Upper lobe of right lung (tissue), 1 donor: ENCODE measurements around the gene CLP1. TPM values are rescaled to one million over a fixed set of nuclear protein-coding genes. Genes with fewer than 3 reads are reported as not detected.

ENCODE experiments used
- ATAC-seq: fragments of 200-7000 bp; cut with Tn5 transposase; one replicate; pipeline ENCODE4 v1.9.1; 2020; ENCODE audit warnings: mild to moderate bottlenecking, moderate library complexity
- DNase-seq: peaks from one replicate; pipeline ENCODE4 v3.0.0-alpha.2; 2020
- H3K27ac ChIP-seq: fragments of 200-600 bp; one replicate; pipeline ENCODE4 v1.8.0; 2022
- H3K27me3 ChIP-seq: fragments of 200-600 bp; one replicate; pipeline ENCODE4 v1.8.0; 2022; ENCODE audit warnings: mild to moderate bottlenecking
- H3K36me3 ChIP-seq: fragments of 200-600 bp; one replicate; pipeline ENCODE4 v1.8.0; 2022
- H3K4me1 ChIP-seq: fragments of 200-600 bp; one replicate; pipeline ENCODE4 v1.8.0; 2022
- H3K4me3 ChIP-seq: fragments of 200-600 bp; one replicate; pipeline ENCODE4 v1.8.0; 2022; ENCODE audit warnings: mild to moderate bottlenecking
- H3K9me3 ChIP-seq: fragments of 200-600 bp; one replicate; pipeline ENCODE4 v1.8.0; 2022
- intact Hi-C: fragments of 100-400 bp; cut with DNase I; formaldehyde crosslinking; loops from one replicate; pipeline ENCODE4 v1.11.0; 2022
- total RNA-seq: library from RNA; stranded (reverse); fragmentation: NEBNext Ultra II Directional; extraction: Animal tissue kit (Norgen Biotek cat#: 25700); gene quantifications from one replicate; pipeline ENCODE4 v1.2.1, GENCODE V29; 2021
- TF ChIP-seq, protein P1 (sequence below): fragments of 200-600 bp; IDR thresholded peaks from one replicate; pipeline ENCODE4 v1.8.0; 2022; ENCODE audit warnings: antibody characterized with exemption
- donor health status: DM: no; HTN: yes; CAD: no; lungs with severe emphysema.

The CLP1 gene
- total RNA-seq, 1 donor from 2014 or later, result 11.7 TPM

DNA sequence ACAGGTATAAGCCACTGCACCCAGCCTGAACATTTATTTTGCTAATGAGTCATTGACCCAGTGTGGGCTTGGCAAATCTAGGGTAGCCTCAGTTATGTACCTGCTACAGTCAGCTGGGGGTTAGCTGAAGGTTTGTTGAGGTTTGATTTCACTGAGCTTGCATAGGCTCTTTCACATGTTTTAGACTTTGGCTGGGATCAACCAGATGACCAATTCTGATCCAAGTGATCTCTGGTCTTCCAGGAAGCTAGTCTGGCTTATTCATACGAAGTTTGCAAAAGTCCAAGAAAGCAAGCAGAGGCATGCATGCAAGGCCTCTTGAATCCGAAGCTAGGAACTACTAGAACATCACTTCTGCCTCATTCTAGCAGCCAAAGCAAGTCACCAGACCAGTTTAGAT, 39.1 kb upstream of the CLP1 start:
- H3K27me3 ChIP-seq, result no peaks in the 10 kb centered on the region
- H3K4me3 ChIP-seq, result no peak overlapping the region
- no peak for DNase-seq
- TF ChIP-seq, protein P1, sequence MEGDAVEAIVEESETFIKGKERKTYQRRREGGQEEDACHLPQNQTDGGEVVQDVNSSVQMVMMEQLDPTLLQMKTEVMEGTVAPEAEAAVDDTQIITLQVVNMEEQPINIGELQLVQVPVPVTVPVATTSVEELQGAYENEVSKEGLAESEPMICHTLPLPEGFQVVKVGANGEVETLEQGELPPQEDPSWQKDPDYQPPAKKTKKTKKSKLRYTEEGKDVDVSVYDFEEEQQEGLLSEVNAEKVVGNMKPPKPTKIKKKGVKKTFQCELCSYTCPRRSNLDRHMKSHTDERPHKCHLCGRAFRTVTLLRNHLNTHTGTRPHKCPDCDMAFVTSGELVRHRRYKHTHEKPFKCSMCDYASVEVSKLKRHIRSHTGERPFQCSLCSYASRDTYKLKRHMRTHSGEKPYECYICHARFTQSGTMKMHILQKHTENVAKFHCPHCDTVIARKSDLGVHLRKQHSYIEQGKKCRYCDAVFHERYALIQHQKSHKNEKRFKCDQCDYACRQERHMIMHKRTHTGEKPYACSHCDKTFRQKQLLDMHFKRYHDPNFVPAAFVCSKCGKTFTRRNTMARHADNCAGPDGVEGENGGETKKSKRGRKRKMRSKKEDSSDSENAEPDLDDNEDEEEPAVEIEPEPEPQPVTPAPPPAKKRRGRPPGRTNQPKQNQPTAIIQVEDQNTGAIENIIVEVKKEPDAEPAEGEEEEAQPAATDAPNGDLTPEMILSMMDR, result no peak
- H3K4me1 ChIP-seq, result no peaks in the 10 kb centered on the region
- H3K9me3 ChIP-seq, result no peaks in the 10 kb centered on the region
- intact Hi-C loops, result no loop called here
- no peak overlapping the region for H3K27ac ChIP-seq
- no peak for ATAC-seq
- H3K36me3 ChIP-seq, result peaks cover 34% of the 10 kb centered on the region

DNA sequence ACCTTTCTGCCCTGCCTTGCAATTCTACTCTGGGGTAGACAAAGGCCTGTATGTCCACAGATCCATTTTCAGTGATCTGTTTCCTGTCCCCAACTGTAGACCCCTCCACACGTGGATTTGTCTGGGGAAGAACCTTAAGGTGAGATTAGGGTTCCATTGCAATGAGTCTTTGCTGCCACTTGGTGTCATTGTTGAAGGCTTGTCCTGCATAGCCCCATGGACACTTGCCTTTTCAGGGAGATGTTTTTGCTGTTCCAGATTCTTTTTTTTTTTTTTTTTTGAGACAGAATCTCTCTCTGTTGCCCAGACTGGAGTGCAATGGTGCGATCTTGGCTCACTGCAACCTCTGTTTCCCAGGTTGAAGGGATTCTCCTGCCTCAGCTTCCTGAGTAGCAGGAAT, 38.2 kb upstream of the CLP1 start:
- TF ChIP-seq, protein P1, result no peak
- H3K9me3 ChIP-seq, result no peaks in the 10 kb centered on the region
- ATAC-seq (no peak), DNase-seq (no peak)
- no peak overlapping the region for H3K27ac ChIP-seq
- H3K36me3 ChIP-seq, result peaks cover 25% of the 10 kb centered on the region
- no peaks in the 10 kb centered on the region for H3K27me3 ChIP-seq
- intact Hi-C loops, result no loop called here
- no peak overlapping the region for H3K4me3 ChIP-seq
- H3K4me1 ChIP-seq, result no peaks in the 10 kb centered on the region

DNA sequence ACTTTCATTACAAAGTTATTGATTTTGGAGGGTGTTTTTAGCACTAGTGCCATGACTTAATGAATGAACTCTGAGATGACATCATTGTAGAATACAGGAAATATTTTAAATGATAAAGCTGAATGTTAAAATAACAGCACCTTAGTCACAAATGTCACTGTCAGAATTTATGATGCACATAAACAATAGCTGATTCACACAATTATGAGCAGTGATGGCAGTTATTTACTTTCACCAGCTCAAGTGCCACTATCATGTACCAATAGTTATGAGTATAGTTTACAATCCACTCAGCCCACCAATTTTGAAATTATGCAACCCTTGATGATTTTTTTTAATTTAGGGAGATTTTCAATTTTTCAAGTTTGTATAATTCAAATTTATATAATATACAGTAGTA, 37.1 kb upstream of the CLP1 start:
- Histone ChIP-seq H3K36me3 (peaks cover 14% of the 10 kb centered on the region), H3K4me1 (no peaks in the 10 kb centered on the region), H3K27me3 (no peaks in the 10 kb centered on the region), H3K4me3 (no peak overlapping the region), H3K27ac (no peak overlapping the region), H3K9me3 (no peaks in the 10 kb centered on the region)
- DNase-seq (no peak), ATAC-seq (no peak)
- TF ChIP-seq, protein P1, result no peak
- intact Hi-C loops, result no loop called here

DNA sequence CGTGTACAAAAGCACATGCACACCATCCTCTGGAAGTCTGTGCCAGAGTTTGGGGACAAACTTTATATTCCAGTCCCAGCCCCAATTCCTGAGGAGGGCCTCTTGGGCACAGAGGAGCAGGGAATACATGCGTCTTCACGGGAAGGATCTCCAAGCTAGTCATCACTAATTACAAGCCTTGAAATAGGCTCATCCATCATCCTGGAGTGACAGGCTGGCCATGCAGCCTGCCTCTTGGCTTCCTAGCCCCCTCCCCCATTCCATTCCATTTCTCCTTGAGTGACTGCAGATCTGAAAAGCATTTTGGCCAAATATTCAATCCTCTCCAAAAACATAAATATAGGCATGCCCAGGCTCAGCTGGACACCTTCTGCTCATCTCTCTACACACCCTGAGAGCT, 35.3 kb upstream of the CLP1 start:
- Histone ChIP-seq H3K27me3 (no peaks in the 10 kb centered on the region), H3K4me3 (no peak overlapping the region), H3K36me3 (no peaks in the 10 kb centered on the region), H3K27ac (no peak overlapping the region), H3K9me3 (no peaks in the 10 kb centered on the region), H3K4me1 (no peaks in the 10 kb centered on the region)
- DNase-seq (no peak), ATAC-seq (no peak)
- TF ChIP-seq, protein P1, result no peak
- intact Hi-C loops, result no loop called here

DNA sequence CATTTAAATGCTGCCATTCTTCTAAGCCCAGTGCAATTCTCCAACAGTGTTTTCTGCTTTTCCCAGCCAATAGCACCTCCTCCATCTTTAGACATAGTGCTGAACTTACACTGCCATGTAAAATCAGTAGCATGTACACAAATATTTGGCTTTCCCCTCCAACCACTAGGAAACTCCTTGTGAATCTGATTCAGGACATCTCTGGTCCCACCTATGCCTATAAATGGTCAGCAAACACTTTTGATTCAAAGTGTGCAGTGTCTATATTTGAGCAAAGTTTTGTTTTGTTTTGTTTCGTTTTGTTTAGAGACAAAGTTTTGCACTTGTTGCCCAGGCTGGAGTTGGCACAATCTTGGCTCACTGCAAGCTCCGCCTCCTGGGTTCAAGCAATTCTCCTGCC, 32.7 kb upstream of the CLP1 start:
- Histone ChIP-seq H3K36me3 (no peaks in the 10 kb centered on the region), H3K27ac (no peak overlapping the region), H3K27me3 (no peaks in the 10 kb centered on the region), H3K4me1 (no peaks in the 10 kb centered on the region), H3K9me3 (no peaks in the 10 kb centered on the region), H3K4me3 (no peak overlapping the region)
- DNase-seq, result no peak
- TF ChIP-seq, protein P1, result no peak
- intact Hi-C loops, result no loop called here
- no peak for ATAC-seq

DNA sequence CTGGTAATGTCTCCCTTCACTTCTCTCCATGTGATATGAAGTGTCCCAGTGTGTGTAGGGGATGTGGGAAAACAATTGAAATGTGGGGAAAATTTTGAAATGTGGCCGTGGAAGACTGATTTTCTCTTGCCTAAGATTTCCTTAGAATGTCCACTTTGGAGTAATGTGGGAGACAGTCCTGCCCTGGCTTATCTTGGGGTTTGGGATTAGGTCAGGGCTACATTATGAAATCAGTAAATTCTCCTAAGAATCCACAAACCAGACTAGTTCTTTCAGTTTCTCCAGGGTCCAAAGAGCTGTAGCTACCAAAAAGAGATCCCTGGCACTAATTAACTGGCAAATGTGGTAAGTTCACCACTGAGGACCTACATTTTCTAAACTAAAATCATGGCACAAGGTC, 30.7 kb upstream of the CLP1 start:
- intact Hi-C loops, result no loop called here
- TF ChIP-seq, protein P1, result no peak
- no peaks in the 10 kb centered on the region for H3K36me3 ChIP-seq
- no peak overlapping the region for H3K27ac ChIP-seq
- no peaks in the 10 kb centered on the region for H3K9me3 ChIP-seq
- H3K27me3 ChIP-seq, result no peaks in the 10 kb centered on the region
- no peaks in the 10 kb centered on the region for H3K4me1 ChIP-seq
- ATAC-seq (no peak), DNase-seq (no peak)
- no peak overlapping the region for H3K4me3 ChIP-seq
